ENCODE results near the gene CROCC2.
A peak's percentile ranks its signal among the peaks of the same experiment; 100 is the strongest.

CROCC2 gene

GRCh38 chr2:241034490-241035141, 128.5 kb downstream of the CROCC2 start:
- H3K4me2 ChIP-seq, result peak overlapping the region; percentile 69
- no peak for TF ChIP-seq Cebpa-rat (IDR thresholded peaks at IDR 0.05)
- no peaks in the 10 kb centered on the region for H3K9me3 ChIP-seq
- H3K4me3 ChIP-seq, result no peak overlapping the region
- H3K9ac ChIP-seq, result no peak overlapping the region
- H3K27ac ChIP-seq, result no peak overlapping the region
- H3K27me3 ChIP-seq, result peaks cover 16% of the 10 kb centered on the region
- 0 out of 2 replicates have a peak, but pooled peaks cover 10% of the 10 kb centered on the region for H4K20me1 ChIP-seq
- H3K4me1 ChIP-seq, result peaks cover 65% of the 10 kb centered on the region
- no peaks in the 10 kb centered on the region for H3K36me3 ChIP-seq

GRCh38 chr2:241035142-241035817, 129.1 kb downstream of the CROCC2 start:
- no peak overlapping the region for H3K4me3 ChIP-seq
- peaks cover 16% of the 10 kb centered on the region for H3K27me3 ChIP-seq
- peaks cover 66% of the 10 kb centered on the region for H3K4me1 ChIP-seq
- no peaks in the 10 kb centered on the region for H3K36me3 ChIP-seq
- H3K4me2 ChIP-seq, result peak overlapping the region; percentile 69
- H3K9ac ChIP-seq, result no peak overlapping the region
- H3K27ac ChIP-seq, result no peak overlapping the region
- H3K9me3 ChIP-seq, result no peaks in the 10 kb centered on the region
- 0 out of 2 replicates have a peak, but pooled peaks cover 10% of the 10 kb centered on the region for H4K20me1 ChIP-seq
- TF ChIP-seq Cebpa-rat (IDR thresholded peaks at IDR 0.05), result no peak

DNA sequence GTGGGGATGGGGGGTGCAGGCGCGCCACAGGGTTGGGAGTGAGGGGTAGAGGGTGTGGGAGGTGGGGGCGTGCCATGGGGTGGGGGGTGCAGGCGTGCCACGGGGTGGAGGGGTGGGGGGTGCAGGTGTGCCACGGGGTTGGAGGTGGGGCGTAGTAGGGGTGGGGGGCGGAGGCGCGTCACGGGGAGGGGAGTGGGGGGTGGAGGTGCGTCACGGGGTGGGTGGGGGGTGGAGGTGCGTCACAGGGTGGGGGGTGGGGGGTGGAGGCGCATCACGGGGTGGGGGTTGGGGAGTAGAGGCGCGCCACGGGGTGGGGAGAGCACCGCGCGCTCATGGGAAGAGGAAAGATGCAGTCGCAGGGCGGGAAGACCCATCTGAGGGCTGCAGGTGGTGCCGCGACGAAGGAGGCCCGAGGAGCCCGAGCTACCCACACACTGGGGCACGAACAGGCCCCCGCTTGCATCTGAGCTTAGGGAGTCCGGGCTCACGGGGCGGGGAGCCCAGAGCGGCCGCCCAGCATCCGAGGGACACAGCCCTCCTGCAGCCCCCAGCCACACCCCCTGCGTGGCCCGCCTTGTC, 129.8 kb downstream of the CROCC2 start:
- Histone ChIP-seq H3K27me3 (peaks cover 16% of the 10 kb centered on the region), H3K27ac (no peak overlapping the region), H3K4me2 (peak overlapping the region; percentile 96), H4K20me1 (0 out of 2 replicates have a peak, but pooled peaks cover 10% of the 10 kb centered on the region), H3K9me3 (no peaks in the 10 kb centered on the region), H3K9ac (0 out of 2 replicates have a peak overlapping the region, but pooled peaks have one; percentile 27), H3K4me1 (peaks cover 66% of the 10 kb centered on the region), H3K36me3 (no peaks in the 10 kb centered on the region), H3K4me3 (peak overlapping the region; percentile 61)
- no peak for TF ChIP-seq Cebpa-rat (IDR thresholded peaks at IDR 0.05)

GRCh38 chr2:241036397-241036963, 130.3 kb downstream of the CROCC2 start:
- H3K4me2 ChIP-seq, result peak overlapping the region; percentile 96
- 0 out of 2 replicates have a peak overlapping the region, but pooled peaks have one; percentile 27 for H3K9ac ChIP-seq
- no peaks in the 10 kb centered on the region for H3K9me3 ChIP-seq
- H3K27ac ChIP-seq, result no peak overlapping the region
- H4K20me1 ChIP-seq, result 0 out of 2 replicates have a peak, but pooled peaks cover 10% of the 10 kb centered on the region
- H3K4me1 ChIP-seq, result peaks cover 66% of the 10 kb centered on the region
- H3K27me3 ChIP-seq, result peaks cover 16% of the 10 kb centered on the region
- no peaks in the 10 kb centered on the region for H3K36me3 ChIP-seq
- peak overlapping the region; percentile 61 for H3K4me3 ChIP-seq
- TF ChIP-seq Cebpa-rat (IDR thresholded peaks at IDR 0.05), result no peak

GRCh38 chr2:241036964-241037421, 130.9 kb downstream of the CROCC2 start:
- H3K4me2 ChIP-seq, result peak overlapping the region; percentile 96
- peaks cover 16% of the 10 kb centered on the region for H3K27me3 ChIP-seq
- H3K4me1 ChIP-seq, result peaks cover 66% of the 10 kb centered on the region
- H3K27ac ChIP-seq, result no peak overlapping the region
- no peak for TF ChIP-seq Cebpa-rat (IDR thresholded peaks at IDR 0.05)
- 0 out of 2 replicates have a peak, but pooled peaks cover 10% of the 10 kb centered on the region for H4K20me1 ChIP-seq
- peak overlapping the region; percentile 61 for H3K4me3 ChIP-seq
- H3K9me3 ChIP-seq, result no peaks in the 10 kb centered on the region
- no peak overlapping the region for H3K9ac ChIP-seq
- no peaks in the 10 kb centered on the region for H3K36me3 ChIP-seq

GRCh38 chr2:241037498-241037897, 131.4 kb downstream of the CROCC2 start:
- H3K9ac ChIP-seq, result no peak overlapping the region

DNA sequence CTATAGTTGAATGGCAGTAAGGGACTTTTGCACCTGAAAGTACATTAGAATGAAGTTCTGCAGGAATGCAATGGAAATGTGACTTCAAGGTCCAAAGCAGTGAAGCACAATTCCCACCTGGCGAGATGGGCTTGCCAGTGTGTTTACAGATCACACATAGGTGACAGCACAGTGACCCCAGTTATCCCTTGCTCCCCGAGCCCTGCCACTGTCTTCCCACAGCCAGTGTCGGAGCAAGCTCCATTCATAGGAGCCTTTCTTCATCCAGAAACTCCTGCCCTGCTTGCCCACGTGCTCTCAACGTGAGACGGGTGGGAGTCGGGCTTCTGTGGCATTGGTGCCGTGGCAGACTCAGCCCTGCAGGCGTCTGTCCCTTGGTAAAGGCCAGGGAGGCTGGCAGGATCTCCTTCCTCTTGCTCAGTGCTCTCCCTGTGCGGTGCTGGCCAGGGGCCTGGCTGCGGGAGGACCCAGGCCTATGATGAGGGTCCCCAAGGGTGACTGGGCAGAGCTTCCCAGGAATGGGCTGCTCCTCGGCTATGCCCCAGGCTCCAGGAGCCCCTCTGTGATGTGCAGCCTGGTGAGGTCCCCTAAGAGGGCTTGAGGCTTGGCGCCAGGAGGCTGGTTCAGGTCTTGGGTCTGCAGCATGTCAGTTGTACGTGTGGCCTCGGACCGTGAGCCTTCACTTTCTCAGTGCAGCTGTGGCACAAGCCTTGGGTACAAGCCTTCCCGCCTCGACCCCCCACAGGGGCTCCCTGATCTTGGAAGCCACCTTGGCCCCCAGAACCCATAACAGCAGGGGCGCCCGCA, 132.4 kb downstream of the CROCC2 start:
- no peak for TF ChIP-seq Cebpa-rat (IDR thresholded peaks at IDR 0.05)
- H3K4me2 ChIP-seq, result peak overlapping the region; percentile 96
- H4K20me1 ChIP-seq, result 0 out of 2 replicates have a peak, but pooled peaks cover 10% of the 10 kb centered on the region
- H3K9ac ChIP-seq, result no peak overlapping the region
- H3K4me1 ChIP-seq, result peaks cover 69% of the 10 kb centered on the region
- no peaks in the 10 kb centered on the region for H3K36me3 ChIP-seq
- no peak overlapping the region for H3K27ac ChIP-seq
- H3K27me3 ChIP-seq, result peaks cover 16% of the 10 kb centered on the region
- H3K9me3 ChIP-seq, result no peaks in the 10 kb centered on the region
- no peak overlapping the region for H3K4me3 ChIP-seq

More at GRCh38 chr2:241037498-241037897, 131.4 kb downstream of the CROCC2 start:
- Histone ChIP-seq H3K4me2 (peak overlapping the region; percentile 96), H3K4me3 (no peak overlapping the region), H4K20me1 (0 out of 2 replicates have a peak, but pooled peaks cover 10% of the 10 kb centered on the region), H3K27ac (no peak overlapping the region), H3K4me1 (peaks cover 69% of the 10 kb centered on the region), H3K9me3 (no peaks in the 10 kb centered on the region), H3K36me3 (no peaks in the 10 kb centered on the region), H3K27me3 (peaks cover 16% of the 10 kb centered on the region)
- TF ChIP-seq Cebpa-rat (IDR thresholded peaks at IDR 0.05), result no peak

- H3K4me3 ChIP-seq, result no peak overlapping the region
- no peak overlapping the region for H3K4me2 ChIP-seq
- H4K20me1 ChIP-seq, result 0 out of 2 replicates have a peak, but pooled peaks cover 10% of the 10 kb centered on the region
- no peak for TF ChIP-seq Cebpa-rat (IDR thresholded peaks at IDR 0.05)
- peaks cover 1% of the 10 kb centered on the region for H3K9me3 ChIP-seq
- peaks cover 16% of the 10 kb centered on the region for H3K27me3 ChIP-seq
- no peak overlapping the region for H3K27ac ChIP-seq
- H3K4me1 ChIP-seq, result peaks cover 69% of the 10 kb centered on the region
- no peak overlapping the region for H3K9ac ChIP-seq
- no peaks in the 10 kb centered on the region for H3K36me3 ChIP-seq
These were observed 133.3 kb downstream of the CROCC2 start for GRCh38 chr2:241039416-241039815.

Data from BLaER1 (cell line).